GM08714 (cell line): ENCODE measurements around the gene EGFL7.
"Not testable (repeated sequence)": the region's sequence is repeated elsewhere in the genome, so short reads cannot be mapped to it uniquely, and the experiment has no call there.

ENCODE experiments used
- H3K4me3 ChIP-seq: fragments of 200-500 bp; sonication (Bioruptor generic); 2 replicates; pipeline ENCODE4 v1.5.1; 2014; ENCODE audit warnings: mild to moderate bottlenecking, low read length, inconsistent platforms
- ZNF274 ChIP-seq: IDR thresholded peaks from 2 replicates; pipeline ENCODE4 v1.6.1; 2012; ENCODE audit warnings: mild to moderate bottlenecking, low read depth, low read length

EGFL7 gene

DNA sequence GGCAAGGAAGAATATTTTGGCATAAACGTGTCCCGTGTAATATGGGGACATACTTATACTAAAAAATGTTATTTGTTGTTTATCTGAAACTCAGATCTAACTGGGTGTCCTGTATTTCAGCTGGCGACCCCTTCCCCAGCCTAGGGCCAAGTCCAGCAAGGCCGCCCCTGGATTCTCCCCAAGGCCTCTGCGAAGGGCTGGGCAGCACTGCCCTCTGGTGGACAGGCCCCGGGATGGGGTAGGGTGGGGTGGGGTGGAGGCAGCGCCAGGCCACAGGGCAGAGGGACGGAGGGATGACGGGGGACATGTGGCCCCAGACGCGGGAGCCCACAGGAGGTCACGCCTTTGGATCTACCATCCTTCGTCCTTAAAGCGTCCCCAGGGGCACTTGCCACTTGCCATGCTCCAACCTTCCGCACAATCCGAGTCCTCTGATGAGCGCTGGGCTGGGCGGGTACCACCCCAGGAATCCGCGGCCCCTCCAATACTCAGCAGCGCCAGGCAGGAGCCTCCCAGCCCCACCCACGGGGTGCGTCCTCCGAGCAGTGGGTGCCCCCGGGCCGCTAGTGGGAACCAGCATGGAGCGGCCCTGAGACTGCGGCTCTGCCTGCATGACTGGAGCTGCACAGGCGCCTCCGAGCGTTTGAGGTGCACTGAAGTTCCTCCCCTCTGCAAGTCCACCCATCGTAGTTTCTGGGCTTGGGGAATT, 31.6 kb downstream of the EGFL7 start:
- TF ChIP-seq ZNF274 = no peak
- H3K4me3 ChIP-seq = no peak overlapping the region

- no peak for TF ChIP-seq ZNF274
- no peak overlapping the region for H3K4me3 ChIP-seq
Measured at GRCh38 chr9:136694872-136695247, 32.1 kb downstream of the EGFL7 start.

DNA sequence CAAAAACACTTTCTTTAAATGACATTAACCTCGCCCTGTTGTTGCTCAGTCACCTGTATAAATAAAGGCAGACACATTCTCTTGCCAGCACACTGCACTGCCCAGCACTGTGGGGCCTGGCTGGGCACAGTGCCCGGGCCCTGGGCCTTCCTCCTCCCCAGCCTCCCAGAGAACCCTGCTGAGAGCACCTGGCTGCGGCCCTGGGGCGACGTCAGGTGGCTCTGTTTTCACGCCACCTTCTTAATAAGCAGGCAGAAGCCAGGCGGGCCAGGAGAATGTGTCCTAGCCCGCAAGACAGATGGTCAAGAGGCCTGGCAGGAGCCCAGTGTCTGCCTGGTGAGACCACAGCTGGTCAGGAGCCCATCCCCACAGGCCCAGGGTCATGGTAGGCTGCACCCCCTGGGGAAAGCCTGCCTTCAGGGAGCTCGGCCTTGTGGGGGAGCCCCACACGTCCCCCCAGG, 32.7 kb downstream of the EGFL7 start:
- TF ChIP-seq ZNF274 = no peak
- H3K4me3 ChIP-seq = no peak overlapping the region

- TF ChIP-seq ZNF274 = no peak
- H3K4me3 ChIP-seq = no peak overlapping the region
Measured at GRCh38 chr9:136695955-136696354, 33.2 kb downstream of the EGFL7 start.

- no peak overlapping the region for H3K4me3 ChIP-seq
- no peak for TF ChIP-seq ZNF274
Measured at GRCh38 chr9:136696502-136696901, 33.8 kb downstream of the EGFL7 start.

DNA sequence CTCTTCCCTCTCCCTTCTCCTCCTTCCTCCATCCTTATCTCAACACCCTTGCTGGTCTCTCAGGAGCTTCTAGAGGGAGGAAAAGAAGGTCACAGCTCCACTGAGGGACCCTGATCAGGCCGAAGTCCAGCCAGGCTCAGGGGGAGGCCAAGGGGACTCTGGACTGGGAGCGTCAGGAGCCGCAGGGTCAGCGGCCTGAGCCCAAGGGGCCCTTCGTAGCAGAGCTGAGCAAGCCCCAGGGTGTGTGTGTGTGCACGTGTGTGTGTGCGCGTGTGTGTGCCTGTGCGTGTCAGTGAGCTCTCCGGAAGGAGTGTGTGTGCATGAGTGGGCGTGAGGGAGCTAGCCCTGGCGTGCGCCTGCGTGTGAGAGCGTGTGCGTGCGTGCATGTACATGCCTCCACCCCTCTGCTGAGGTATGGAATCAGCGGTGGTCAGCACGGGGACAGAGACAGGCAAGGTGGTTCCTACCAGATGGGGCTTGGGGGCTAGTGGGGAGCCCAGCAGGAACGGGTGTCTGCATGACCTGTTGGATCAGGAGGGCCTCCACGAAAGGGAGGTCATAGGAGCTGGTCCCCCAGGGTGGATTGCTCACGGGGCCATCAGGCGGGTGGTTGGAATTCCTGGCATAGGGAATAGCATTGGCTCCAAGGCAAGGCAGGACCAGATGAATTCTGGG, 34.6 kb downstream of the EGFL7 start:
- TF ChIP-seq ZNF274 = no peak
- no peak overlapping the region for H3K4me3 ChIP-seq

DNA sequence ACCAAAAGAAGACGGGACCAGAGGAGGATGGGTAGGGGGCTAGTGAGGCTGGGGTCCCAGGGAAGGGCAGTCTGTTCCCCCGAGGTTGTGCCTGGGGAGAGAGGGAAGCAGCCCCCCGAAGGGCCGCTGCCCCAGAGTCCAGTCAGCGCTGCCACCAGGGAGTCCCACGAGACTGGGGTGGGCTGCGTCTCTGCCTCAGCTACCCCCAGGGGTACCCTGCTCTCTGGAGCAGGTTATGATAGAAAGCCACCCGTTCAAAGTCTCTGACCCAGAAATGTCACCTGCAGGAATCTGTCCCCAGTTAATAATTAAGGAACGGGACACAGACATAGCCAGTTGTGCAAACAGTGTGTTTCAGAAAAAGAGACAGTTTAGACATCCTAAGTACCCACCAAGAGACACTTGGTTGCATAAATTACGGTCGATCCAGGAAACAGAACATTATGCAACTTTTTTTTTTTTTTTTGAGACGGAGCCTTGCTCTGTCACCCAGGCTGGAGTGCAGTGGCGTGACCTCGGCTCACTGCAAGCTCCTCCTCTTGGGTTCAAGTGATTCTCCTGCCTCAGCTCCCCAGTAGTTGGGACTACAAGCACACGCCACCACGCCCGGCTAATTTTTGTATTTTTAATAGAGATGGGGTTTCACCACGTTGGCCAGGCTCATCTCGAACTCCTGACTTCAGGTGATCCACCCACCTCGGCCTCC, 35.3 kb downstream of the EGFL7 start:
- no peak overlapping the region for H3K4me3 ChIP-seq
- no peak for TF ChIP-seq ZNF274

DNA sequence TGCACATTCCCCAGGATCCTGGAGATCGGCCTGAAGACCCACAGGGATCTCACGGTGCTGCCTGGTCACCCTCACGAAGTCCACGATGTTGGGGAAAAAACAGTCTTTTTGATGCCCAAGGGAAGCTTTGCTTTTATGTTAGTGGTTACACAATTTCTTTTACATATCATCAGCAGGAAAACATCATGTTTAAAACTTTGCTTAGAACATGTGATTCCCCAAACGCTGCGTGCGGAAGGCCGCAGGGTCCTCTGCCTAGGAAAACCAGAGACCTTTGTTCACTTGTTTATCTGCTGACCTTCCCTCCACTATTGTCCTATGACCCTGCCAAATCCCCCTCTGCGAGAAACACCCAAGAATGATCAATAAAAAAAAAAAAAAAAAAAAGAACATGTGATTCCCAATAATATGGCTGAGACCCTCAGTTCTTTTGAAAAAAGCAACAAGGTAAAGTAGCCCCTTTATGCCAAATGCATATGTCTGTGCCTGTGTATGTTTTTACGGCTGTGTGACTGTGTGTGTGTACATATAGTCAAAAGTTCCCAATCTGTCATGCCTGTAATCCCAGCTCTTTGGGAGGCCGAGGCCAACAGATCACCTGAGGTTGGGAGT, 36.0 kb downstream of the EGFL7 start:
- H3K4me3 ChIP-seq = no peak overlapping the region
- no peak for TF ChIP-seq ZNF274

GRCh38 chr9:136700304-136700703, 37.6 kb downstream of the EGFL7 start:
- no peak overlapping the region for H3K4me3 ChIP-seq

GRCh38 chr9:136700959-136701667, 38.4 kb downstream of the EGFL7 start:
- H3K4me3 ChIP-seq = peak overlapping the region; percentile 12; the same call in 1 of the 2 replicates
- TF ChIP-seq ZNF274 = no peak

More at GRCh38 chr9:136700304-136700703, 37.6 kb downstream of the EGFL7 start:
- TF ChIP-seq ZNF274 = no peak

DNA sequence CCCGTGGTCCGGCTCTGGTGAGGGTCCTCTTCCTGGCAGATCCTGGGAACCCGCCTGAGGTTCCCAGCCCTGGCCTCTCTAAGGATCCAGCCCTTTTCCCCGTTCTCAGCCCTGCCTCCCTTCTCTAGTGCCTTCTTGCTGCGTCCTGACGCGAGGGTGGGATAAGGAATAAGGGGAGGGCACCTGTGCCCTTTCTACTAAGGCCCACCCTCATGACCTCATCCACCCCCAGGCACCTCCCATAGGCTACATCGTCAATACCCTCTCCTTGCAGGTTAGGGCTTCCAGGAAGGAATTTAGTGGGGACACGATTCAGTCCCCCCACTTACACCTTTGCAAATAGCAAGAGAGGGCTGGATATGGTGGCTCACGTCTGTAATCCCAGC, 38.9 kb downstream of the EGFL7 start:
- TF ChIP-seq ZNF274 = no peak
- H3K4me3 ChIP-seq = no peak overlapping the region

DNA sequence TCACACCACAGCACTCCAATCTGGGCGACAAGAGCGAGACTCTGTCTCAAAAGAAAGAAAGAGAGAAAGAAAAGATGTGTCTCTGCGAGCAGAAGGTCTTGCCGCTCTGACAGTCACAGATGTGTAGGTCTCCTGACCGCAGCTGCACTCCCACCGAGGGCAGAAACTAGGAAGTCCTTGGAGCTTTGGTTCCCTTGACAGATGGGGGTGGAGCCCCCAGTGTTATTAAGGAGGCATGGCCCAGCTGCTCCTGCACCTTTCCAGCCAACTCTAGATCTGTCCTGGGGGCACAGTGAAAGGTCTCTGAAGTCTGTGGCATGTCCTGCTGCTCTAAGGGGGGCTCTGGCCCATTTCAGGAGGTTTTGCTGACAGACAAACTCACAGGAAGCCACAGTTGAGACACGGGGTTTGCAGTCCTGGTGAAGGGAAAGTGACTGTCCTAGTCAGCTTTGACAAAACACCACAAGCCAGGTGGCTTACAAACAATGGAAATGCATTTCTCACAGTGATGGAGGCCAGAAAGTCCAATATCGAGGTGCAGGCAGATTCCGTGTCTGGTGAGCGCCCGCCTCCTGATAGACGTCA, 40.7 kb downstream of the EGFL7 start:
- no peak overlapping the region for H3K4me3 ChIP-seq
- TF ChIP-seq ZNF274 = no peak

DNA sequence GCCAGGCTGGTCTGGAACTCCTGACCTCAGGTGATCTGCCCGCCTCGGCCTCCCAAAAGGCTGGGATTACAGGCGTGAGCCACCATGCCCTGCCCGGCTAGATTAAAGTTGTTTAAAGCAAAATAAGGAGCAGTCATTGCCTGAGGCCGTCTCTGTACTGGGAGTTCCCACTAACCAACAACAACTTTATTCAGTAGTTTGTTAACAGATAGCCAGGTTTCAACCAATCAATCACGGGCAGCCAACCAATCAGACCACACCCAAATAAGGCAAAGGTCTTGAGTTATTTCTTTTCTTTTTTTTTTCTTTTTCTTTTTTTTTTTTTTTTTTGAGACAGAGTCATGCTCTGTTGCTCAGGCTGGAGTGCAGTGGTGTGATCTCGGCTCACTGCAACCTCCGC, 42.0 kb downstream of the EGFL7 start:
- H3K4me3 ChIP-seq = not testable (repeated sequence)

DNA sequence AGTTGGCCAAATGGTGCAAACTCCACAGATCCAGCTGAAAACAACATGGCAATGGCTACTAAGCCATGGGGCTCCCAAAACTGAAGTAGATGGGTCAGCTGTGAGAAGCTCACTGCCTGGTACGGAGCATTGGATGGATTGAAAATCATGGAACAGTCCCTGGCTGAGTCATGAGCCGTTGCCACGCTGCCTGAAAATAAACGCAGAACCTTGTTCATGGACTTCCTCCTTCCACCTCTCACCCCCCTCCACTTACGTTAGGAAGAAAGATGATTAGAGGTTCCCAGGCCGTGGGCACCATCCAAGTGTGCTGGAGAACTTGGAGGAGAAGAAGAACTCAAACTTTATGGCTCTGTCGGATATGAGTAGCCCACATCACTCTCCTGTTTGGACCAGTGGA, 42.8 kb downstream of the EGFL7 start:
- TF ChIP-seq ZNF274 = no peak

More for the DNA sequence above, 42.8 kb downstream of the EGFL7 start:
- no peak overlapping the region for H3K4me3 ChIP-seq
